Fibroblast of upper back skin (primary cell): ENCODE results near the gene SH3RF3.

Source experiments
- DNase-seq: peaks from one replicate; pipeline ENCODE4 v3.0.0-alpha.2; 2013

The SH3RF3 gene

GRCh38 chr2:109466674-109467575, 337.9 kb downstream of the SH3RF3 start:
- peak; percentile 61 for DNase-seq

- no peak for DNase-seq
These were observed 338.7 kb downstream of the SH3RF3 start for GRCh38 chr2:109467701-109468100.

GRCh38 chr2:109468893-109469292, 339.9 kb downstream of the SH3RF3 start:
- no peak for DNase-seq

- DNase-seq, result no peak
These were observed 342.7 kb downstream of the SH3RF3 start for GRCh38 chr2:109471658-109472057.

- DNase-seq, result peak; percentile 42
These were observed 343.4 kb downstream of the SH3RF3 start for GRCh38 chr2:109472331-109472959.

- DNase-seq, result no peak
These were observed 344.0 kb downstream of the SH3RF3 start for GRCh38 chr2:109472974-109473373.

- DNase-seq, result no peak
These were observed 344.8 kb downstream of the SH3RF3 start for GRCh38 chr2:109473616-109474318.

GRCh38 chr2:109474319-109474825, 345.4 kb downstream of the SH3RF3 start:
- no peak for DNase-seq

- DNase-seq, result peak; percentile 43
These were observed 346.7 kb downstream of the SH3RF3 start for GRCh38 chr2:109475531-109476210.

- DNase-seq, result no peak
These were observed 347.8 kb downstream of the SH3RF3 start for GRCh38 chr2:109476641-109477441.

GRCh38 chr2:109478906-109479493, 350.0 kb downstream of the SH3RF3 start:
- DNase-seq, result no peak

GRCh38 chr2:109479804-109480203, 350.8 kb downstream of the SH3RF3 start:
- DNase-seq, result no peak

- no peak for DNase-seq
These were observed 351.6 kb downstream of the SH3RF3 start for GRCh38 chr2:109480486-109481195.

- DNase-seq, result no peak
These were observed 352.2 kb downstream of the SH3RF3 start for GRCh38 chr2:109481196-109481555.

GRCh38 chr2:109481599-109481998, 352.6 kb downstream of the SH3RF3 start:
- no peak for DNase-seq

GRCh38 chr2:109482361-109482861, 353.4 kb downstream of the SH3RF3 start:
- DNase-seq, result no peak

GRCh38 chr2:109486711-109487535, 357.9 kb downstream of the SH3RF3 start:
- DNase-seq, result peak; percentile 90

GRCh38 chr2:109487536-109487869, 358.5 kb downstream of the SH3RF3 start:
- DNase-seq, result no peak

- no peak for DNase-seq
These were observed 359.1 kb downstream of the SH3RF3 start for GRCh38 chr2:109487871-109488655.
